ENCODE data around the gene KCNQ5. TPM values are rescaled to one million over a fixed set of nuclear protein-coding genes. Genes with fewer than 3 reads are reported as not detected.

Gene KCNQ5
- total RNA-seq, 1 donor from 2014 or later, result not detected

DNA sequence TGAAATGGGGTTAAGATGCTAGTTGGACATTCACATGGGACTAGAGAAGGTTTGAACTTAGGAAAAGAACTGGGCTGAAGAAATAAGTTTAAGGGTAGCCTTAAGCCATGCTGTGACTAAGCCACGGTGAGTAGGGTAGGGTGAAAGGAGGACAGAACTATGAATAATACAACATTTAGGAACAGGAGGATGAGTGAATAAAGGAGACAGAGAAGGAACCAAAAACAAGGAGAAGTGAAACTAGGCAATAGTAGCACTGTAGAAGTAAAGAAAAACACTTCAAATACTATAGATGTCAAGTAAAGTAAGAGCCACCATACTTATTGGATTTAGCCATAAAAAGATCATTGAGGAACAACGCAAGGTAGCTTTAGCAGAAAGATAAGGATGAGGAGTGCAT, 111.2 kb downstream of the KCNQ5 start:
- TF ChIP-seq EZH2 (IDR thresholded peaks at IDR 0.05) (no peak), EZH2phosphoT487 (IDR thresholded peaks at IDR 0.05) (no peak)
- TF ChIP-seq, protein P1, sequence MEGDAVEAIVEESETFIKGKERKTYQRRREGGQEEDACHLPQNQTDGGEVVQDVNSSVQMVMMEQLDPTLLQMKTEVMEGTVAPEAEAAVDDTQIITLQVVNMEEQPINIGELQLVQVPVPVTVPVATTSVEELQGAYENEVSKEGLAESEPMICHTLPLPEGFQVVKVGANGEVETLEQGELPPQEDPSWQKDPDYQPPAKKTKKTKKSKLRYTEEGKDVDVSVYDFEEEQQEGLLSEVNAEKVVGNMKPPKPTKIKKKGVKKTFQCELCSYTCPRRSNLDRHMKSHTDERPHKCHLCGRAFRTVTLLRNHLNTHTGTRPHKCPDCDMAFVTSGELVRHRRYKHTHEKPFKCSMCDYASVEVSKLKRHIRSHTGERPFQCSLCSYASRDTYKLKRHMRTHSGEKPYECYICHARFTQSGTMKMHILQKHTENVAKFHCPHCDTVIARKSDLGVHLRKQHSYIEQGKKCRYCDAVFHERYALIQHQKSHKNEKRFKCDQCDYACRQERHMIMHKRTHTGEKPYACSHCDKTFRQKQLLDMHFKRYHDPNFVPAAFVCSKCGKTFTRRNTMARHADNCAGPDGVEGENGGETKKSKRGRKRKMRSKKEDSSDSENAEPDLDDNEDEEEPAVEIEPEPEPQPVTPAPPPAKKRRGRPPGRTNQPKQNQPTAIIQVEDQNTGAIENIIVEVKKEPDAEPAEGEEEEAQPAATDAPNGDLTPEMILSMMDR (IDR thresholded peaks at IDR 0.05), result no peak
- no peak overlapping the region for H3K4me3 Mint-ChIP-seq

DNA sequence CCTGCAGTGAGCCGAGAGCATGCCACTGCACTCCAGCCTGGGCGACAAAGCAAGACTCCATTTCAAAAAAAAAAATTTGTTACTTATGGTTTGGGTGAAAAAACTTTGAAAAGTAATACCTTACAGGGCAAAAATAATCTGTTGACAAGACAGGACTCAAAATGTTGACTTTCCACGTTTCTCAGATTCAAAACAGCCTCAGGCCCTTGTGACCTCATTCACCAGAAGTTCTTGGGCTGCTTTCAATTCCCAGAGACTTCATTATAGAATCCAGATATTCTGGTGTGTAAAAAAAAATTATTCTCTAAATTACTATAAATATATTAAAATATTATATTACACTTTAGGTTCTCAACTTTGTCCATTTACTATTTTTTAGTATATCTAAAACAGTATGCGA, 116.2 kb downstream of the KCNQ5 start:
- Mint-ChIP-seq H3K27me3 (ENCODE audit: insufficient read depth, low read depth) (no peaks in the 10 kb centered on the region), H3K4me1 (no peaks in the 10 kb centered on the region)

More for the DNA sequence above, 111.2 kb downstream of the KCNQ5 start:
- no peaks in the 10 kb centered on the region for H3K27me3 ChIP-seq
- H3K4me2 ChIP-seq, result no peak overlapping the region
- H3K4me1 Mint-ChIP-seq, result no peaks in the 10 kb centered on the region
- H3K9me3 ChIP-seq (ENCODE audit: low read depth), result no peaks in the 10 kb centered on the region
- H3K36me3 Mint-ChIP-seq, result no peaks in the 10 kb centered on the region
- H3K27ac ChIP-seq, result no peak overlapping the region
- H3K9me3 Mint-ChIP-seq, result no peaks in the 10 kb centered on the region
- no peaks in the 10 kb centered on the region for H3F3A ChIP-seq (ENCODE audit: low read depth)
- no peaks in the 10 kb centered on the region for H3K4me1 ChIP-seq
- no peak overlapping the region for H3K9ac ChIP-seq
- H3K79me2 ChIP-seq (ENCODE audit: low read depth), result no peaks in the 10 kb centered on the region
- no peak for DNase-seq (ENCODE audit: low spot score)
- no peaks in the 10 kb centered on the region for H3K27me3 Mint-ChIP-seq (ENCODE audit: insufficient read depth, low read depth)
- no peak overlapping the region for H2AFZ ChIP-seq (replicated peaks)
- H3K27ac Mint-ChIP-seq, result no peak overlapping the region
- no peaks in the 10 kb centered on the region for H4K20me1 ChIP-seq (ENCODE audit: low read depth)
- no peak overlapping the region for H3K4me3 ChIP-seq
- H3K36me3 ChIP-seq, result no peaks in the 10 kb centered on the region

GRCh38 chr6:72739368-72739779, 117.5 kb downstream of the KCNQ5 start:
- DNase-seq (ENCODE audit: low spot score), result no peak
- no peaks in the 10 kb centered on the region for H3K9me3 Mint-ChIP-seq
- Histone ChIP-seq H3K4me3 (no peak overlapping the region), H3F3A (ENCODE audit: low read depth) (no peaks in the 10 kb centered on the region), H3K9me3 (ENCODE audit: low read depth) (no peaks in the 10 kb centered on the region), H3K27ac (no peak overlapping the region), H3K4me2 (no peak overlapping the region), H3K79me2 (ENCODE audit: low read depth) (no peaks in the 10 kb centered on the region), H3K9ac (no peak overlapping the region), H3K4me1 (no peaks in the 10 kb centered on the region), H2AFZ (replicated peaks) (no peak overlapping the region), H3K36me3 (no peaks in the 10 kb centered on the region), H4K20me1 (ENCODE audit: low read depth) (no peaks in the 10 kb centered on the region), H3K27me3 (no peaks in the 10 kb centered on the region)
- H3K27ac Mint-ChIP-seq, result no peak overlapping the region
- H3K4me1 Mint-ChIP-seq, result no peaks in the 10 kb centered on the region
- H3K36me3 Mint-ChIP-seq, result no peaks in the 10 kb centered on the region
- no peak overlapping the region for H3K4me3 Mint-ChIP-seq
- H3K27me3 Mint-ChIP-seq (ENCODE audit: insufficient read depth, low read depth), result no peaks in the 10 kb centered on the region
- TF ChIP-seq, protein P1 (IDR thresholded peaks at IDR 0.05), result no peak
- no peak for TF ChIP-seq EZH2 (IDR thresholded peaks at IDR 0.05)
- no peak for TF ChIP-seq EZH2phosphoT487 (IDR thresholded peaks at IDR 0.05)

More for the DNA sequence above, 116.2 kb downstream of the KCNQ5 start:
- H3K79me2 ChIP-seq (ENCODE audit: low read depth), result no peaks in the 10 kb centered on the region
- no peak overlapping the region for H3K9ac ChIP-seq
- H3K4me3 ChIP-seq, result no peak overlapping the region
- no peaks in the 10 kb centered on the region for H3K9me3 ChIP-seq (ENCODE audit: low read depth)
- Mint-ChIP-seq H3K36me3 (no peaks in the 10 kb centered on the region), H3K27ac (no peak overlapping the region), H3K9me3 (no peaks in the 10 kb centered on the region), H3K4me3 (no peak overlapping the region)
- TF ChIP-seq EZH2 (IDR thresholded peaks at IDR 0.05), result no peak
- TF ChIP-seq, protein P1 (IDR thresholded peaks at IDR 0.05), result no peak
- TF ChIP-seq EZH2phosphoT487 (IDR thresholded peaks at IDR 0.05), result no peak
- H3K27ac ChIP-seq, result no peak overlapping the region
- H3K4me1 ChIP-seq, result no peaks in the 10 kb centered on the region
- no peaks in the 10 kb centered on the region for H3F3A ChIP-seq (ENCODE audit: low read depth)
- no peaks in the 10 kb centered on the region for H4K20me1 ChIP-seq (ENCODE audit: low read depth)
- no peaks in the 10 kb centered on the region for H3K27me3 ChIP-seq
- H3K4me2 ChIP-seq, result no peak overlapping the region
- H2AFZ ChIP-seq (replicated peaks), result no peak overlapping the region
- no peaks in the 10 kb centered on the region for H3K36me3 ChIP-seq
- DNase-seq (ENCODE audit: low spot score), result no peak
